ENCODE results near the gene APOBEC3G.

DNA sequence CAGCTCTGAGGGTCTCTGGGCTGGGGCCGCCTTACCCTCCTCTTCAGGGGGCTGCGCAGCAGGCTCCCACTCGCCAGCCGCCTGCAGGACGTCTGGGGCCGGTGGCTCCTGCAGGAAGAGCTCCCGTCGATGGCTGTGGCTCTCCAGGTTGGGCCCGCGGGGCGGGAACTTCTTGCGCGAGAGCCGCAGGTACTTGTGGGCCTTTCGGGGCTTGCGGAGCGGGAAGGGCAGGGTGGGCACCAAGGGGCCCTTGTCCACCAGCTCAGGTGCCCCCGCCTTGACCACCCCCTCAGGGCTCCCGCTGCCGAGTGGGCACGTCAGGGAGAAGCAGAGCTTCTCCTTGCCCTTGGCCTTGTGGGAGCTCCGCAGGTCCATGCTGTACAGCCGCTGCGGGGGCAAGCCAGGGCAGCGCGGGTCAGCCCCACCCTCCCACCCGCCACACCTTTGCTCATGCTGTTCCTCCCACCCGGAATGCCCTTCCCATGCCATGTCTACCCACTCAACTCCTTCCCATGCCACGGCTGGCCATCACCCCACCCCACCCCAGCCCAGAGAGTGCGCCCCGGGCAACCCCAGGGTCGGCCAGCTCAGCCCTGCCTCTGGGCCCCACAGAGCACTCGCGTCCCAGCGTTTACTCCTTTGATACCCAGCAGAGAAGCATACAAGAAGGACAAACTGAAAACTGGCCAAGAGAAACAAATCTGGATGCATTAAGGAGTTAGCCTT is 57.5 kb downstream of the APOBEC3G start:
- TF ChIP-seq, protein P1, sequence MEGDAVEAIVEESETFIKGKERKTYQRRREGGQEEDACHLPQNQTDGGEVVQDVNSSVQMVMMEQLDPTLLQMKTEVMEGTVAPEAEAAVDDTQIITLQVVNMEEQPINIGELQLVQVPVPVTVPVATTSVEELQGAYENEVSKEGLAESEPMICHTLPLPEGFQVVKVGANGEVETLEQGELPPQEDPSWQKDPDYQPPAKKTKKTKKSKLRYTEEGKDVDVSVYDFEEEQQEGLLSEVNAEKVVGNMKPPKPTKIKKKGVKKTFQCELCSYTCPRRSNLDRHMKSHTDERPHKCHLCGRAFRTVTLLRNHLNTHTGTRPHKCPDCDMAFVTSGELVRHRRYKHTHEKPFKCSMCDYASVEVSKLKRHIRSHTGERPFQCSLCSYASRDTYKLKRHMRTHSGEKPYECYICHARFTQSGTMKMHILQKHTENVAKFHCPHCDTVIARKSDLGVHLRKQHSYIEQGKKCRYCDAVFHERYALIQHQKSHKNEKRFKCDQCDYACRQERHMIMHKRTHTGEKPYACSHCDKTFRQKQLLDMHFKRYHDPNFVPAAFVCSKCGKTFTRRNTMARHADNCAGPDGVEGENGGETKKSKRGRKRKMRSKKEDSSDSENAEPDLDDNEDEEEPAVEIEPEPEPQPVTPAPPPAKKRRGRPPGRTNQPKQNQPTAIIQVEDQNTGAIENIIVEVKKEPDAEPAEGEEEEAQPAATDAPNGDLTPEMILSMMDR (IDR thresholded peaks at IDR 0.05; ENCODE audit: low read length) = no peak
- TF ChIP-seq EZH2 (IDR thresholded peaks at IDR 0.05; ENCODE audit: borderline replicate concordance, low read length) = no peak
